Measurements from ENCODE around the gene GPR25.

DNA sequence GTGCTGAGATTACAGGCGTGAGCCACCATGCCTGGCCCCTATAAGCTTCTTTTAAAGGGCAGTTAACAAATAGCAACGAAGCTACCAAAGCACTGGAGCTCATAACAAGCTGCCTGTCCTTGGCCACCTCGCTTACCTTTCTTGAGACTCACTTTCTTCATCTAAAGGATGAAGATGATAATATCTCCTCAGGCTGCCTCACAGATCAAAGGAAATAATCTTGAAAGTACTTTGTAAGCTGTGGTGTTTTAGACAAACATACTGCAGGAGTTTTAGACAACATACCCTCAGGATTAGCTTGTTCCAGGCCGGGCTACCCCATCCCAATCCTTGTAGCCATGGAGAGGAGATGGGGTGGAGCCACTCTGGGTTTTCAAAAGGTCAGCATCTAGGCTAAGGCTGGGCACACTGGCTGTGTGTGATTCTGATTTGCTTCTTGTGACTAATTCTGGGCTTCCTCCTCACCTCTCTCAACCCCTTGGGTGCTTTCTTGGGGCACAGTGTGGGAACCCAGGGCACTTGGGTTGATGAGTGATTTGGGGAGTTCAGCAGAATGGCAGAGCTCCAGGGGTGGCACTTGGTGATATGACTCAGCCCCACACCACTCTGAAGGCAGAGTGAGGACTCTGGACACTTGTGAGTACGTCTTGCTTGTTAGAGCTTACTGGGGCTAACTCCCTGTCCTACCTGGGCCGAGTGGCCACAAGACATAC, 5.2 kb downstream of the GPR25 start:
- no peak for TF ChIP-seq POLR2A (IDR thresholded peaks at IDR 0.05; ENCODE audit: low read depth, low read length)
- TF ChIP-seq TAF1 (IDR thresholded peaks at IDR 0.05; ENCODE audit: low read depth, low read length) = no peak
- TF ChIP-seq POLR2AphosphoS5 (IDR thresholded peaks at IDR 0.05; ENCODE audit: low read depth, low read length) = no peak
- TF ChIP-seq POU2F2 (IDR thresholded peaks at IDR 0.05; ENCODE audit: low read depth, low read length) = no peak
- no peak for TF ChIP-seq SPI1 (IDR thresholded peaks at IDR 0.05; ENCODE audit: low read depth, low read length)
